Activated CD8-positive, alpha-beta T cell treated with anti-CD3 and anti-CD28 coated beads for 36 hours (primary cell): ENCODE data around the gene PDCD11. TPM values are rescaled to one million over a fixed set of nuclear protein-coding genes. Genes with fewer than 3 reads are reported as not detected.

Experiments
- ATAC-seq: fragments of 200-7000 bp; cut with Tn5 transposase; one replicate; pipeline ENCODE4 v1.10.0; 2021; ENCODE audit warnings: mild to moderate bottlenecking, moderate library complexity
- CTCF ChIA-PET: fragments of 350-600 bp; sonication (Branson Sonifier 250); formaldehyde crosslinking; loops from one replicate; lab custom pipeline; 2021; ENCODE audit warnings: antibody characterized with exemption; lab: Charles Lee
- POLR2A ChIA-PET: fragments of 350-600 bp; sonication (Branson Sonifier 250); formaldehyde crosslinking; loops from one replicate; lab custom pipeline; 2021; ENCODE audit warnings: antibody characterized with exemption; lab: Charles Lee
- DNase-seq: peaks from one replicate; pipeline ENCODE4 v3.0.0-alpha.2; 2020
- H3K27ac Mint-ChIP-seq: one replicate; pipeline ENCODE4 v1.8.0; 2021; ENCODE audit warnings: mild to moderate bottlenecking, mixed read lengths
- H3K27me3 Mint-ChIP-seq: one replicate; pipeline ENCODE4 v1.8.0; 2021; ENCODE audit warnings: mixed read lengths
- H3K36me3 Mint-ChIP-seq: one replicate; pipeline ENCODE4 v1.8.0; 2021; ENCODE audit warnings: low read depth, mixed read lengths
- H3K4me1 Mint-ChIP-seq: one replicate; pipeline ENCODE4 v1.8.0; 2021; ENCODE audit warnings: low read depth, mixed read lengths
- H3K4me3 Mint-ChIP-seq: one replicate; pipeline ENCODE4 v1.8.0; 2021; ENCODE audit warnings: mild to moderate bottlenecking, moderate library complexity, mixed read lengths
- H3K9me3 Mint-ChIP-seq: one replicate; pipeline ENCODE4 v1.8.0; 2021; ENCODE audit warnings: mixed read lengths
- intact Hi-C: fragments of 100-400 bp; cut with micrococcal nuclease; formaldehyde crosslinking; loops from one replicate; pipeline ENCODE4 v1.10.0; 2022
- total RNA-seq, 2 experiments: library from RNA; stranded (reverse); gene quantifications; one replicate each; pipeline ENCODE4 v1.2.3, GENCODE V29; 2021
- TF ChIP-seq, protein P1 (sequence below): fragments of 200-600 bp; IDR thresholded peaks from one replicate; pipeline ENCODE4 v1.8.0; 2022; ENCODE audit warnings: antibody characterized with exemption, mild to moderate bottlenecking

Gene PDCD11
- total RNA-seq, 2 experiments from 2014 or later, result 63.7 to 68.8 TPM

DNA sequence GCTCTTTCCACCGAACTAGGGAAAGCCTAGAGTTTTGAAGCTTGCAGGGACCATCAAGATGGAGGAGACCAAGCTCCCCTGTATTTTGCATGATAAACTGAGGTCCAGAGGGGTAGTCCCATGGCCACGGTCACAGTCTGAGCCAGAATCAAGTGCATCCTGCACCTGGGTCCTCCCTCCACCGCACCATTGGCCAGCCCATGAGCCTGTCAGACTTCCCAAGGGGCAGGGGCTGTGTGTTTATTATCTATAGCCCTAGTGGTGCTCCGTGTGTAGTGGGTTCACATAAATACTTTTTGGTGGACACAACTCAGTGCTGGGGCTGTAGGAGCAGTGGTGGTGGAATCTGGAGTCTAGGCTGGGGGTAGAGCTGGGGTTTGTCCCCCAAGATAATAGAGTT, 79.0 kb downstream of the PDCD11 start:
- ATAC-seq (no peak), DNase-seq (no peak)
- H3K9me3 Mint-ChIP-seq, result no peaks in the 10 kb centered on the region
- H3K4me3 Mint-ChIP-seq, result no peak overlapping the region
- CTCF ChIA-PET, result interaction anchor here (0.9 to 7.0 kb wide), 9 partner anchors 10 to 90 kb away, joined by 3 to 42 read pairs (median 4); no protein-coding TSS in a partner anchor
- H3K36me3 Mint-ChIP-seq, result no peaks in the 10 kb centered on the region
- no peaks in the 10 kb centered on the region for H3K27me3 Mint-ChIP-seq
- intact Hi-C loops, result no loop called here
- no peak overlapping the region for H3K27ac Mint-ChIP-seq
- POLR2A ChIA-PET, result interaction anchor here (0.8 to 1.9 kb wide), 3 partner anchors 23 to 80 kb away, joined by 4 to 8 read pairs (median 6); partner anchors contain the start of genes ATP5MK and CALHM2
- TF ChIP-seq, protein P1, sequence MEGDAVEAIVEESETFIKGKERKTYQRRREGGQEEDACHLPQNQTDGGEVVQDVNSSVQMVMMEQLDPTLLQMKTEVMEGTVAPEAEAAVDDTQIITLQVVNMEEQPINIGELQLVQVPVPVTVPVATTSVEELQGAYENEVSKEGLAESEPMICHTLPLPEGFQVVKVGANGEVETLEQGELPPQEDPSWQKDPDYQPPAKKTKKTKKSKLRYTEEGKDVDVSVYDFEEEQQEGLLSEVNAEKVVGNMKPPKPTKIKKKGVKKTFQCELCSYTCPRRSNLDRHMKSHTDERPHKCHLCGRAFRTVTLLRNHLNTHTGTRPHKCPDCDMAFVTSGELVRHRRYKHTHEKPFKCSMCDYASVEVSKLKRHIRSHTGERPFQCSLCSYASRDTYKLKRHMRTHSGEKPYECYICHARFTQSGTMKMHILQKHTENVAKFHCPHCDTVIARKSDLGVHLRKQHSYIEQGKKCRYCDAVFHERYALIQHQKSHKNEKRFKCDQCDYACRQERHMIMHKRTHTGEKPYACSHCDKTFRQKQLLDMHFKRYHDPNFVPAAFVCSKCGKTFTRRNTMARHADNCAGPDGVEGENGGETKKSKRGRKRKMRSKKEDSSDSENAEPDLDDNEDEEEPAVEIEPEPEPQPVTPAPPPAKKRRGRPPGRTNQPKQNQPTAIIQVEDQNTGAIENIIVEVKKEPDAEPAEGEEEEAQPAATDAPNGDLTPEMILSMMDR, result no peak
- peaks cover 15% of the 10 kb centered on the region for H3K4me1 Mint-ChIP-seq

GRCh38 chr10:103476046-103476768, 79.8 kb downstream of the PDCD11 start:
- POLR2A ChIA-PET, result interaction anchor here (1.0 kb wide), 1 partner anchor 16 kb away, joined by 3 read pairs; no protein-coding TSS in a partner anchor
- ATAC-seq, result peak; percentile 61
- peak; percentile 53 for DNase-seq
- TF ChIP-seq, protein P1, result peak; percentile 49
- no peak overlapping the region for H3K27ac Mint-ChIP-seq
- no peaks in the 10 kb centered on the region for H3K9me3 Mint-ChIP-seq
- no peaks in the 10 kb centered on the region for H3K27me3 Mint-ChIP-seq
- no peaks in the 10 kb centered on the region for H3K36me3 Mint-ChIP-seq
- CTCF ChIA-PET, result interaction anchor here (0.6 to 7.0 kb wide), 10 partner anchors 8 to 58 kb away, joined by 3 to 42 read pairs (median 3); no protein-coding TSS in a partner anchor
- intact Hi-C loops, result no loop called here
- H3K4me1 Mint-ChIP-seq, result peaks cover 7% of the 10 kb centered on the region
- H3K4me3 Mint-ChIP-seq, result no peak overlapping the region

- DNase-seq (no peak), ATAC-seq (no peak)
- CTCF ChIA-PET, result interaction anchor here (1.3 to 1.7 kb wide), 2 partner anchors 10 to 83 kb away, joined by 3 to 4 read pairs; partner anchors contain the start of genes ATP5MK and PDCD11
- Mint-ChIP-seq H3K4me3 (no peak overlapping the region), H3K27ac (no peak overlapping the region), H3K36me3 (no peaks in the 10 kb centered on the region), H3K9me3 (no peaks in the 10 kb centered on the region), H3K27me3 (no peaks in the 10 kb centered on the region), H3K4me1 (peaks cover 4% of the 10 kb centered on the region)
- POLR2A ChIA-PET, result no interaction called here
- TF ChIP-seq, protein P1, result no peak
- intact Hi-C loops, result no loop called here
Measured at GRCh38 chr10:103478671-103479070, 82.2 kb downstream of the PDCD11 start.

DNA sequence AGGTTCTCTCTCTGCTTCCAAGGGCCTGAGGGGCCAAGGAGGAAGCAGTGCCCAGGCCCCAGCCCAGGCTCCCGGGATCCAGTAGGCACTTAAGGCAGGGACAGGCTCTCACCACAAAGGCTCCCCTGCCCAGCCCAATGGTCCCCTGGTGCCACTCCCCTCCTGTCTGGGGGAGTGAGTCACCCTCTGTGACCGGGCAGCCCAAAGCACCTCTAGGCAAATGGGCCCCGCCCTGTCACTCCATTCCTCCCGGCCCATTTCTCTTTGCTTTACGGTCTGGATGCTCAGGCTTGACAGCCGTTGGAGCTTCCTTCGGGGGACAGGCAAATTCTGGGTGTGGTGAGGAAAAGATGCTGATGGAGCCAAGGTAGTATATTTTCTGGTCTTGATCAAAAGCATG, 82.7 kb downstream of the PDCD11 start, which contains the start of gene CALHM3:
CALHM3 (minus strand) TSS at position 106 of the 400 bp plus-strand sequence. CDS start 208 bp downstream, outside the sequence.
- TF ChIP-seq, protein P1, result no peak
- DNase-seq (no peak), ATAC-seq (no peak)
- Mint-ChIP-seq H3K27me3 (no peaks in the 10 kb centered on the region), H3K4me3 (no peak within 1 kb of the TSS), H3K27ac (peak within 1 kb of the TSS; percentile 20), H3K4me1 (peaks cover 4% of the 10 kb centered on the region), H3K9me3 (no peaks in the 10 kb centered on the region), H3K36me3 (no peaks in the 10 kb centered on the region)
- ChIA-PET CTCF (interaction anchor here (1.3 to 2.5 kb wide), 2 partner anchors 62 to 83 kb away, joined by 3 to 18 read pairs; partner anchors contain the start of genes ATP5MK and PDCD11), POLR2A (no interaction called here)
- intact Hi-C loops, result no loop called here

DNA sequence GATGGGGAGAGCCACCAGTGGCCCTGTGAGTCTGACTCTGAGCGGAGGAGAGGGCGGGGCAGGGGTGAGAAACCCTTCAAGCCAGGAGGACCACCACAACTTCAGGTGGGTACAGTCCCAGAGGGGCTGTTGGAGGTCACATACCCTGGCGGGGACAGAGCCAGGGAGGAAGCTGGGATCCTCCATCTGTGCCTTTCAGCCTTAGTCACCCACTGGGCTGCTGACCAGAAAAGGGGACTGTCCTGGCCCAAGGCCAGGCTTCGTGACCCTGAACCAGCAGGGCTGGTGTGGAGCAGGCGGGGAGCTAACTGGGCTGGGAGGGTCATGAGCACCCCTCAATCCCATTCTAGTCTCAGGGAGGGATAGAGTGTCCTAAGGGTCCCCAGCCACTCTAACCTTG, 84.1 kb downstream of the PDCD11 start:
- CTCF ChIA-PET, result interaction anchor here (0.8 to 2.5 kb wide), 6 partner anchors 8 to 64 kb away, joined by 3 to 18 read pairs (median 6); partner anchors contain the start of gene CALHM2
- no peaks in the 10 kb centered on the region for H3K27me3 Mint-ChIP-seq
- peaks cover 4% of the 10 kb centered on the region for H3K4me1 Mint-ChIP-seq
- no peak for DNase-seq
- ATAC-seq, result no peak
- H3K27ac Mint-ChIP-seq, result no peak overlapping the region
- no peaks in the 10 kb centered on the region for H3K36me3 Mint-ChIP-seq
- POLR2A ChIA-PET, result interaction anchor here (0.5 to 1.2 kb wide), 2 partner anchors 10 to 30 kb away, joined by 3 to 5 read pairs; no protein-coding TSS in a partner anchor
- H3K9me3 Mint-ChIP-seq, result no peaks in the 10 kb centered on the region
- intact Hi-C loops, result no loop called here
- H3K4me3 Mint-ChIP-seq, result no peak overlapping the region
- TF ChIP-seq, protein P1, result no peak
